IPS DF 19.7 (cell line): ENCODE data around the gene EXOC4.
A peak's percentile ranks its signal among the peaks of the same experiment; 100 is the strongest.

Source experiments
- DNase-seq: peaks from one replicate; pipeline ENCODE4 v3.0.0-alpha.2; 2013; ENCODE audit warnings: low read depth, low spot score

EXOC4 gene

GRCh38 chr7:133822868-133823552 lies 570.1 kb downstream of the EXOC4 start:
- DNase-seq: no peak

- DNase-seq: no peak
Observed at GRCh38 chr7:133824132-133824531, 571.3 kb downstream of the EXOC4 start.

GRCh38 chr7:133827707-133828623 lies 575.1 kb downstream of the EXOC4 start:
- no peak for DNase-seq

GRCh38 chr7:133828906-133829305 lies 576.0 kb downstream of the EXOC4 start:
- DNase-seq: no peak

GRCh38 chr7:133829336-133829897 lies 576.5 kb downstream of the EXOC4 start:
- DNase-seq: no peak

GRCh38 chr7:133830081-133830480 lies 577.2 kb downstream of the EXOC4 start:
- no peak for DNase-seq

GRCh38 chr7:133836666-133837065 lies 583.8 kb downstream of the EXOC4 start:
- no peak for DNase-seq

GRCh38 chr7:133837224-133837623 lies 584.3 kb downstream of the EXOC4 start:
- DNase-seq: no peak

GRCh38 chr7:133839121-133839520 lies 586.2 kb downstream of the EXOC4 start:
- DNase-seq: no peak

GRCh38 chr7:133843341-133843740 lies 590.5 kb downstream of the EXOC4 start:
- no peak for DNase-seq

- no peak for DNase-seq
Observed at GRCh38 chr7:133845005-133845404, 592.1 kb downstream of the EXOC4 start.

- DNase-seq: no peak
Observed at GRCh38 chr7:133846203-133846945, 593.5 kb downstream of the EXOC4 start.

GRCh38 chr7:133850497-133851280 lies 597.8 kb downstream of the EXOC4 start:
- no peak for DNase-seq

GRCh38 chr7:133851411-133851810 lies 598.5 kb downstream of the EXOC4 start:
- no peak for DNase-seq

- DNase-seq: peak; percentile 28
Observed at GRCh38 chr7:133853706-133854276, 600.9 kb downstream of the EXOC4 start.

GRCh38 chr7:133854739-133855138 lies 601.9 kb downstream of the EXOC4 start:
- DNase-seq: no peak

GRCh38 chr7:133857376-133858119 lies 604.7 kb downstream of the EXOC4 start:
- no peak for DNase-seq

- no peak for DNase-seq
Observed at GRCh38 chr7:133858311-133858710, 605.4 kb downstream of the EXOC4 start.

- peak; percentile 7 for DNase-seq
Observed at GRCh38 chr7:133859231-133859630, 606.4 kb downstream of the EXOC4 start.

GRCh38 chr7:133859871-133860450 lies 607.1 kb downstream of the EXOC4 start:
- DNase-seq: no peak
